ENCODE results near the gene RABL6. TPM values are rescaled to one million over a fixed set of nuclear protein-coding genes. Genes with fewer than 3 reads are reported as not detected.

RABL6 gene
- total and polyA plus RNA-seq, 8 donors: 50.7 to 119 (median 66.5) TPM

DNA sequence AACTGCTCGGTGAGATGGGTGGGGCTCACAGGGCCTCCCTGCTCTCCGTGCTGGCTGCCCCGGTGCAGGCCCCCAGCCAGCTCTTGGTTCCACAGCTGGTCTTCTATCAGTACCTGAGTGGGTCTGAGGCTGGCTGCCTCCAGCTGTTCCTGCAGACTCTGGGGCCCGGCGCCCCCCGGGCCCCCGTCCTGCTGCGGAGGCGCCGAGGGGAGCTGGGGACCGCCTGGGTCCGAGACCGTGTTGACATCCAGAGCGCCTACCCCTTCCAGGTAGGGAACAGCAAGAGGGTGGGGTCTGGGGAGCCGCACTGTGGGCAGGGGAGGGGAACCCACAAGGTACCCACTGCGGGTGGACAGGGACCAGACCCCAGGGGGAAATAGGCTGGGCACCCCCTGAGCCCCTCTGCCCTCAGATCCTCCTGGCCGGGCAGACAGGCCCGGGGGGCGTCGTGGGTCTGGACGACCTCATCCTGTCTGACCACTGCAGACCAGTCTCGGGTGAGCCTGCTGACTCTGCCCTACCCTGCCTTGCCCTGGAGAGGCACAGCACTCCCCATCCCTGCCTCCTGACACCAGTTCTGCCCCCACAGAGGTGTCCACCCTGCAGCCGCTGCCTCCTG lies 47.2 kb downstream of the RABL6 start:
- TF ChIP-seq, protein P1, sequence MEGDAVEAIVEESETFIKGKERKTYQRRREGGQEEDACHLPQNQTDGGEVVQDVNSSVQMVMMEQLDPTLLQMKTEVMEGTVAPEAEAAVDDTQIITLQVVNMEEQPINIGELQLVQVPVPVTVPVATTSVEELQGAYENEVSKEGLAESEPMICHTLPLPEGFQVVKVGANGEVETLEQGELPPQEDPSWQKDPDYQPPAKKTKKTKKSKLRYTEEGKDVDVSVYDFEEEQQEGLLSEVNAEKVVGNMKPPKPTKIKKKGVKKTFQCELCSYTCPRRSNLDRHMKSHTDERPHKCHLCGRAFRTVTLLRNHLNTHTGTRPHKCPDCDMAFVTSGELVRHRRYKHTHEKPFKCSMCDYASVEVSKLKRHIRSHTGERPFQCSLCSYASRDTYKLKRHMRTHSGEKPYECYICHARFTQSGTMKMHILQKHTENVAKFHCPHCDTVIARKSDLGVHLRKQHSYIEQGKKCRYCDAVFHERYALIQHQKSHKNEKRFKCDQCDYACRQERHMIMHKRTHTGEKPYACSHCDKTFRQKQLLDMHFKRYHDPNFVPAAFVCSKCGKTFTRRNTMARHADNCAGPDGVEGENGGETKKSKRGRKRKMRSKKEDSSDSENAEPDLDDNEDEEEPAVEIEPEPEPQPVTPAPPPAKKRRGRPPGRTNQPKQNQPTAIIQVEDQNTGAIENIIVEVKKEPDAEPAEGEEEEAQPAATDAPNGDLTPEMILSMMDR (IDR thresholded peaks at IDR 0.05): no peak
- DNase-seq (peak in 4 of 6 donors; percentile 8 to 81 (median 38)), ATAC-seq (no peak), FAIRE-seq (no peak)
- Histone ChIP-seq H3K27ac (no peak overlapping the region), H3K9me3 (no peaks in the 10 kb centered on the region), H3K27me3 (no peaks in the 10 kb centered on the region), H3K4me1 (peaks cover 44 to 51% (median 50%) of the 10 kb centered on the region in 3 donors), H3K36me3 (peaks cover 0 to 10% (median 0%) of the 10 kb centered on the region in 3 donors), H3K4me3 (no peak overlapping the region)
- 88 to 95% methylated on average over 18 to 23 of the region's 23 CpGs for WGBS, 2 donors
- intact Hi-C loops (cut with DNase I): no loop called here

DNA sequence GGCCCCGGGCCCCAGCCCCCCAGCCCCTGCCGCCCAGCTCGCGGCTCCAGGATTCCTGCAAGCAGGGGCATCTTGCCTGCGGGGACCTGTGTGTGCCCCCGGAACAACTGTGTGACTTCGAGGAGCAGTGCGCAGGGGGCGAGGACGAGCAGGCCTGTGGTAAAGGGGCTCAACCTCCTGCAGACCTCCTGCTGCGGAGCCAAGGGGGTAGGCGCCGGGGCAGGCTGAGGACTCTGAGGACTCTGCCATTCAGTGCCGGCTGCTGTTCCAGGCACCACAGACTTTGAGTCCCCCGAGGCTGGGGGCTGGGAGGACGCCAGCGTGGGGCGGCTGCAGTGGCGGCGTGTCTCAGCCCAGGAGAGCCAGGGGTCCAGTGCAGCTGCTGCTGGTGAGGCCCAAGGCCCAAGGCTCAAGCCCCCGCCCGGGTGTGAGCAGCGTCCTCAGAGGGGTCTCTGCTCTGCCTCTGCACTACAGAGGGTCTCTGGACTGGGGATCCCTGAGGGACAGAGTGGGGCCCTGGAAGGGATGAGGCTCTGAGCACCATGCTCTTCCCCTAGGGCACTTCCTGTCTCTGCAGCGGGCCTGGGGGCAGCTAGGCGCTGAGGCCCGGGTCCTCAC lies 47.8 kb downstream of the RABL6 start:
- intact Hi-C loops (cut with DNase I): no loop called here
- peak in 5 of 6 donors; percentile 17 to 74 (median 45) for DNase-seq
- Histone ChIP-seq H3K9me3 (no peaks in the 10 kb centered on the region), H3K4me3 (no peak overlapping the region), H3K27me3 (no peaks in the 10 kb centered on the region), H3K36me3 (peaks cover 0 to 12% (median 0%) of the 10 kb centered on the region in 3 donors), H3K27ac (no peak overlapping the region), H3K4me1 (peaks cover 43 to 46% (median 45%) of the 10 kb centered on the region in 3 donors)
- 86 to 89% methylated on average over 25 to 26 of the region's 26 CpGs for WGBS, 2 donors
- TF ChIP-seq, protein P1 (IDR thresholded peaks at IDR 0.05): no peak
- FAIRE-seq: no peak
- ATAC-seq: no peak

DNA sequence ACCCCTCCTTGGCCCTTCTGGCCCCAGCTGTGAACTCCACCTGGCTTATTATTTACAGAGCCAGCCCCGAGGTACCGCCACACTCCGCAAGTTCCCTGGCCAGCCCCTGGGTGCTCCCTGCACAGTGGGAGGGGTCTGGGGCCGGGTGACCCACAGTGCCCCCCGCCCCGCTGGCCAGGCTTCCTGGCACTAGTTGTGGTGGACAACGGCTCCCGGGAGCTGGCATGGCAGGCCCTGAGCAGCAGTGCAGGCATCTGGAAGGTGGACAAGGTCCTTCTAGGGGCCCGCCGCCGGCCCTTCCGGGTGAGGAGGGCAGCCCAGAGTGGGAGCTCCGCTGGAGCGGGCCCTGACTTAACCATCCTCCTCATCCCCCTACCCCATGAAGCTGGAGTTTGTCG lies 48.3 kb downstream of the RABL6 start:
- no peak for ATAC-seq
- WGBS, 2 donors: 61 to 65% methylated on average over 15 of the region's 15 CpGs
- no peak overlapping the region for H3K4me3 ChIP-seq
- FAIRE-seq: no peak
- intact Hi-C loops (cut with DNase I): no loop called here
- H3K27me3 ChIP-seq: no peaks in the 10 kb centered on the region
- H3K36me3 ChIP-seq: peaks cover 0 to 12% (median 3%) of the 10 kb centered on the region in 3 donors
- H3K27ac ChIP-seq: no peak overlapping the region
- H3K9me3 ChIP-seq: no peaks in the 10 kb centered on the region
- peak; percentile 12 to 81 (median 37) for DNase-seq
- TF ChIP-seq, protein P1 (IDR thresholded peaks at IDR 0.05): no peak
- peaks cover 38 to 42% (median 39%) of the 10 kb centered on the region in 3 donors for H3K4me1 ChIP-seq

DNA sequence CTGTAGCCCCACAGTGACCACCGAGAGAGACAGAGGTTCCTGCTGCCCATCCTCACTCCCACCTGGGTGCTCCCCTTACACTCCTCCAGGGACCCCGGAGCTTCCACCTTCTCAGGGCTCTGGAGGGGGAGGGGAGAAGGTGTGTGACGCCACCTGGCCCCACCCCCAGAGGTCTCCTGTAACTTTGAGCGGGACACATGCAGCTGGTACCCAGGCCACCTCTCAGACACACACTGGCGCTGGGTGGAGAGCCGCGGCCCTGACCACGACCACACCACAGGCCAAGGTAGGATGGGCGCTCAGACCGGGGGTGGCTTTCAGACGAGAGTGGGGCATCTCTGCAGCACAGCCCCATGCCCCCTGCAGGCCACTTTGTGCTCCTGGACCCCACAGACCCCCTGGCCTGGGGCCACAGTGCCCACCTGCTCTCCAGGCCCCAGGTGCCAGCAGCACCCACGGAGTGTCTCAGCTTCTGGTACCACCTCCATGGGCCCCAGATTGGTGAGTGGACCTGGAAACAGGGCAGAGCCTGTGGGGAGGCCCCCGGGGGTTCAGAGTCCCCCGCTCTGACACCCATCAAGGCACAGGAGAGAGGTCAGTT lies 48.9 kb downstream of the RABL6 start:
- intact Hi-C loops (cut with DNase I): no loop called here
- TF ChIP-seq, protein P1 (IDR thresholded peaks at IDR 0.05): no peak
- FAIRE-seq: no peak
- peaks cover 32 to 36% (median 34%) of the 10 kb centered on the region in 3 donors for H3K4me1 ChIP-seq
- peaks cover 0 to 13% (median 6%) of the 10 kb centered on the region in 3 donors for H3K36me3 ChIP-seq
- H3K4me3 ChIP-seq: no peak overlapping the region
- H3K27me3 ChIP-seq: no peaks in the 10 kb centered on the region
- peak overlapping the region in 1 of 4 donors; percentile 76 for H3K27ac ChIP-seq
- ATAC-seq: no peak
- WGBS, 2 donors: 80 to 81% methylated on average over 12 to 14 of the region's 14 CpGs
- no peaks in the 10 kb centered on the region for H3K9me3 ChIP-seq
- DNase-seq: peak; percentile 26 to 72 (median 47)
